Gastroesophageal sphincter (tissue), 4 donors: ENCODE data around the gene GJD4. TPM values are rescaled to one million over a fixed set of nuclear protein-coding genes. Genes with fewer than 3 reads are reported as not detected.
A peak's percentile ranks its signal among the peaks of the same experiment; 100 is the strongest.

Experiments
- ATAC-seq: fragments of 150-250 bp; one replicate; pipeline ENCODE4 v1.9.1; 2016; ENCODE audit warnings: mild to moderate bottlenecking, moderate library complexity
- H3K27ac ChIP-seq, 4 donors: fragments of 200-600 bp; sonication (generic) in 3 of 4; 1 replicate in 3 of 4; 2 replicates in 1 of 4; pipeline ENCODE4 v1.5.1; 2016 to 2019
- H3K27me3 ChIP-seq: fragments of 200-600 bp; sonication (generic); one replicate; pipeline ENCODE4 v1.5.1; 2019
- H3K36me3 ChIP-seq, 2 donors: fragments of 200-600 bp; sonication (generic); one replicate each; pipeline ENCODE4 v1.5.1; 2019; ENCODE audit warnings: control low read depth in 1 of 2
- H3K4me1 ChIP-seq, 3 donors: fragments of 200-600 bp; sonication (generic); 1 replicate in 2 of 3; 2 replicates in 1 of 3; pipeline ENCODE4 v1.5.1; 2016 to 2019; ENCODE audit warnings: control low read depth in 2 of 3
- H3K4me3 ChIP-seq, 2 donors: fragments of 200-600 bp; sonication (generic); one replicate each; pipeline ENCODE4 v1.5.1; 2019; ENCODE audit warnings: mild to moderate bottlenecking in 1 of 2, moderate library complexity in 1 of 2
- H3K9me3 ChIP-seq, 3 donors: fragments of 200-600 bp; sonication (generic); one replicate each; pipeline ENCODE4 v1.5.1; 2017 to 2019; ENCODE audit warnings: control low read depth in 2 of 3
- EP300 ChIP-seq: sonication (generic); formaldehyde crosslinking; IDR thresholded peaks from one replicate; pipeline ENCODE4 v1.6.1; 2017; ENCODE audit warnings: antibody characterized with exemption, mild to moderate bottlenecking
- POLR2A ChIP-seq, 2 donors: fragments of 450-650 bp; IDR thresholded peaks; one replicate each; pipeline ENCODE4 v1.6.1; 2017; ENCODE audit warnings: antibody characterized with exemption in 2 of 2, mild to moderate bottlenecking in 2 of 2, moderate library complexity in 1 of 2
- POLR2AphosphoS5 ChIP-seq: sonication (generic); formaldehyde crosslinking; IDR thresholded peaks from one replicate; pipeline ENCODE4 v1.6.1; 2017; ENCODE audit warnings: antibody characterized with exemption
- WGBS, 2 donors: methylation state at CpG; one replicate each; pipeline ENCODE4 v1.1.5; 2018; ENCODE audit warnings: low coverage in 1 of 2; 5-methylcytosine and 5-hydroxymethylcytosine counted together
- total RNA-seq, 4 donors: library from RNA; depleted of rRNA; stranded (reverse); fragments of >200 nt; gene quantifications; one replicate each; pipeline ENCODE4 v1.1.0, GENCODE V29; 2016
- TF ChIP-seq, protein P1 (sequence below), 4 experiments: fragments of 200-600 bp in 2 of 4; fragments of 450-650 bp in 2 of 4; sonication (generic) in 1 of 4; IDR thresholded peaks; one replicate each; pipeline ENCODE4 v1.5.1; 2017 to 2019; ENCODE audit warnings: antibody characterized with exemption in 4 of 4, mild to moderate bottlenecking in 2 of 4, moderate library complexity in 2 of 4

Gene GJD4
- total RNA-seq, 4 donors from 2014 or later = not detected

DNA sequence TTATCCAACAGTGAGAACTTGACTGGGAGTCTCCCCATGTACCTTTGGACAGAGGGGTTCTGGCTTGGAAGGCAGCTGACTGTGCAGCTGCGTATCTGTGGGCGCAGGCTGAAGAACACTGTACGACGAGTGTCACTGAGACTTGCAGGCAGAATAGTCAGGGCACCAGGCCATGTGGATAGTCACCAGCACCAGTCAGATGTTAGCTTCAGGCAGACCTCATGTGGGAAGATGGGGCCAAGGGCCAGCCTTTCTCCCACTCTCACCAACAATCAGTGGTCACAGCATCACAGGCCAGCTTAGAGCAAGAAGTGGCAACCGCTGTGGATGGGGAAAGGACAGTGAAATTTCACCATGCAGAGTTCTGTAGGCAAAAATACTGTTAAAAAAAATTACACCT, 43.4 kb upstream of the GJD4 start:
- H3K36me3 ChIP-seq = peaks cover 0 to 31% of the 10 kb centered on the region in 2 donors
- no peak overlapping the region for H3K27ac ChIP-seq
- TF ChIP-seq POLR2A (IDR thresholded peaks at IDR 0.05) = no peak
- TF ChIP-seq, protein P1, sequence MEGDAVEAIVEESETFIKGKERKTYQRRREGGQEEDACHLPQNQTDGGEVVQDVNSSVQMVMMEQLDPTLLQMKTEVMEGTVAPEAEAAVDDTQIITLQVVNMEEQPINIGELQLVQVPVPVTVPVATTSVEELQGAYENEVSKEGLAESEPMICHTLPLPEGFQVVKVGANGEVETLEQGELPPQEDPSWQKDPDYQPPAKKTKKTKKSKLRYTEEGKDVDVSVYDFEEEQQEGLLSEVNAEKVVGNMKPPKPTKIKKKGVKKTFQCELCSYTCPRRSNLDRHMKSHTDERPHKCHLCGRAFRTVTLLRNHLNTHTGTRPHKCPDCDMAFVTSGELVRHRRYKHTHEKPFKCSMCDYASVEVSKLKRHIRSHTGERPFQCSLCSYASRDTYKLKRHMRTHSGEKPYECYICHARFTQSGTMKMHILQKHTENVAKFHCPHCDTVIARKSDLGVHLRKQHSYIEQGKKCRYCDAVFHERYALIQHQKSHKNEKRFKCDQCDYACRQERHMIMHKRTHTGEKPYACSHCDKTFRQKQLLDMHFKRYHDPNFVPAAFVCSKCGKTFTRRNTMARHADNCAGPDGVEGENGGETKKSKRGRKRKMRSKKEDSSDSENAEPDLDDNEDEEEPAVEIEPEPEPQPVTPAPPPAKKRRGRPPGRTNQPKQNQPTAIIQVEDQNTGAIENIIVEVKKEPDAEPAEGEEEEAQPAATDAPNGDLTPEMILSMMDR (IDR thresholded peaks at IDR 0.05) = no peak
- no peak for TF ChIP-seq POLR2AphosphoS5
- TF ChIP-seq EP300 = no peak
- H3K4me1 ChIP-seq = peaks cover 0 to 37% (median 20%) of the 10 kb centered on the region in 3 donors
- no peak for ATAC-seq
- H3K27me3 ChIP-seq = no peaks in the 10 kb centered on the region
- no peaks in the 10 kb centered on the region for H3K9me3 ChIP-seq
- WGBS, 2 donors = 94% methylated on average over 1 of the region's 5 CpGs; no CpG with 5 or more reads in 1 of the 2 donors
- H3K4me3 ChIP-seq = no peak overlapping the region

- Histone ChIP-seq H3K9me3 (no peaks in the 10 kb centered on the region), H3K27ac (no peak overlapping the region)
- ATAC-seq = no peak
Measured at GRCh38 chr10:35562427-35562826, 42.7 kb upstream of the GJD4 start.

DNA sequence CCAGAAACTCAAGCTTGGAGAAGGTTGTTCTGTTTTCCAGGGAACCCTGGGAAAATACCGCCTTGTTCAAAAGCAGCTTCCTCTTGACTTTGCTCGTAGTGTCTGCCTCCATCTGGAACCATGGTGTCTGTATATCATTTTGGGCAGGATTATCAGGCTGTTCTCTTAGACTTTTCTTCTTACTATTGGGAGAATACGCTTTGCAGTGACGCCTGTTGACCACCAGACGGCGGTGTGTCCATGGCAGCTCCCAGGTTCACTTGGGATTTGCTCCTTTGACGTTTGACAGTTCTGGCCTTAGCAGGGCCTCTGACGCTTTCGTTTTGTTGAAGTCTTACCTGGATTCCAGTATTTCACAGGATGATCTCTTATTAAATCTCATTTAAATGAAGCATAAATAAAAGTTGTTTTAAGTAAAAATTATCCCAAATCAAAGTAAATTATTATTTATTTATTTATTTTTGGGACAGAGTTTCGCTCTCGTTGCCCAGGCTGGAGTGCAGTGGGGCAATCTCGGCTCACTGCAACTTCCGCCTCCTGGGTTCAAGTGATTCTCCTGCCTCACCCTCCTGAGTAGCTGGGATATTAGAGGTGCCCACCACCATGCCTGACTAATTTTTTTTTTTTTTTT, 41.8 kb upstream of the GJD4 start:
- 45 to 47% methylated on average over 11 to 13 of the region's 13 CpGs for WGBS, 2 donors
- Histone ChIP-seq H3K9me3 (no peaks in the 10 kb centered on the region), H3K27me3 (no peaks in the 10 kb centered on the region), H3K27ac (no peak overlapping the region), H3K4me1 (peaks cover 0 to 37% (median 20%) of the 10 kb centered on the region in 3 donors), H3K4me3 (no peak overlapping the region), H3K36me3 (peaks cover 0 to 47% of the 10 kb centered on the region in 2 donors)
- TF ChIP-seq EP300 = no peak
- TF ChIP-seq POLR2AphosphoS5 = peak; percentile 23
- TF ChIP-seq, protein P1 (IDR thresholded peaks at IDR 0.05) = peak in 3 of 4 experiments; percentile 84 to 94 (median 86)
- ATAC-seq = no peak

More at GRCh38 chr10:35562427-35562826, 42.7 kb upstream of the GJD4 start:
- TF ChIP-seq EP300 = no peak
- no peak for TF ChIP-seq POLR2A (IDR thresholded peaks at IDR 0.05)
- TF ChIP-seq, protein P1 (IDR thresholded peaks at IDR 0.05) = no peak
- TF ChIP-seq POLR2AphosphoS5 = no peak
- Histone ChIP-seq H3K4me3 (no peak overlapping the region), H3K4me1 (peaks cover 0 to 37% (median 20%) of the 10 kb centered on the region in 3 donors), H3K27me3 (no peaks in the 10 kb centered on the region), H3K36me3 (peaks cover 0 to 37% of the 10 kb centered on the region in 2 donors)
- WGBS, 2 donors = 86 to 100% methylated on average over 1 of the region's 1 CpG

GRCh38 chr10:35564341-35564968, 40.7 kb upstream of the GJD4 start:
- 100% methylated on average over 1 of the region's 6 CpGs; no CpG with 5 or more reads in 1 of the 2 donors for WGBS, 2 donors
- Histone ChIP-seq H3K4me3 (no peak overlapping the region), H3K4me1 (peaks cover 0 to 37% (median 20%) of the 10 kb centered on the region in 3 donors), H3K9me3 (no peaks in the 10 kb centered on the region), H3K27me3 (no peaks in the 10 kb centered on the region), H3K36me3 (peaks cover 0 to 56% of the 10 kb centered on the region in 2 donors), H3K27ac (peak overlapping the region in 3 of 4 donors; percentile 31 to 63 (median 39))
- ATAC-seq = peak; percentile 38
- TF ChIP-seq POLR2AphosphoS5 (no peak), EP300 (no peak)
- TF ChIP-seq, protein P1 (IDR thresholded peaks at IDR 0.05) = no peak
